Muscle of leg (tissue), 11 donors: ENCODE results near the gene KTN1. TPM values are rescaled to one million over a fixed set of nuclear protein-coding genes. Genes with fewer than 3 reads are reported as not detected.

Source experiments
- DNase-seq: peaks from one replicate; pipeline ENCODE4 v3.0.0; 2013
- H3K27ac ChIP-seq: one replicate; pipeline ENCODE4 v1.5.1; 2013; ENCODE audit warnings: mild to moderate bottlenecking, low read length, control low read depth
- H3K27me3 ChIP-seq: one replicate; pipeline ENCODE4 v1.6.1; 2013; ENCODE audit warnings: low read length; ENCODE audit not compliant: control insufficient read depth, insufficient read depth
- H3K36me3 ChIP-seq: one replicate; pipeline ENCODE4 v1.6.1; 2013; ENCODE audit warnings: low read length; ENCODE audit not compliant: control insufficient read depth, insufficient read depth
- H3K4me1 ChIP-seq: one replicate; pipeline ENCODE4 v1.6.1; 2013; ENCODE audit warnings: low read length; ENCODE audit not compliant: control insufficient read depth, insufficient read depth
- H3K4me3 ChIP-seq: one replicate; pipeline ENCODE4 v1.5.1; 2013; ENCODE audit warnings: low read length, control low read depth
- H3K9me3 ChIP-seq: replicated peaks from 2 replicates; pipeline ENCODE4 v1.6.1; 2013; ENCODE audit warnings: low read depth, low read length; ENCODE audit not compliant: control insufficient read depth
- WGBS: methylation state at CpG from one replicate; pipeline ENCODE4 v1.1.5; 2013; ENCODE audit warnings: missing lambda C conversion rate; ENCODE audit not compliant: insufficient coverage; 5-methylcytosine and 5-hydroxymethylcytosine counted together
- polyA plus RNA-seq, 8 donors: library from polyadenylated mRNA; unstranded; fragments of 120-200 nt; gene quantifications; one replicate each; pipeline versions ENCODE4 v1.2.1 to v1.2.3, GENCODE V29; 2013; ENCODE audit warnings: inconsistent platforms in 1 of 8, low replicate concordance in 1 of 8; ENCODE audit not compliant: insufficient read length in 8 of 8, insufficient read depth in 1 of 8
- total RNA-seq: library from RNA; stranded (reverse); fragments of 120-200 nt; gene quantifications from one replicate; pipeline ENCODE4 v1.2.4, GENCODE V29; 2013

Gene KTN1
- total and polyA plus RNA-seq, 9 donors, result 106 to 148 (median 141) TPM

GRCh38 chr14:55604900-55605418 lies 25.0 kb downstream of the KTN1 start:
- Histone ChIP-seq H3K4me1 (peaks cover 2% of the 10 kb centered on the region), H3K27me3 (no peaks in the 10 kb centered on the region), H3K27ac (no peak overlapping the region), H3K9me3 (no peaks in the 10 kb centered on the region), H3K36me3 (no peaks in the 10 kb centered on the region), H3K4me3 (no peak overlapping the region)
- 87% methylated on average over 3 of the region's 7 CpGs for WGBS
- no peak for DNase-seq

GRCh38 chr14:55605793-55606192 lies 25.8 kb downstream of the KTN1 start:
- H3K9me3 ChIP-seq, result no peaks in the 10 kb centered on the region
- H3K27me3 ChIP-seq, result no peaks in the 10 kb centered on the region
- peaks cover 2% of the 10 kb centered on the region for H3K4me1 ChIP-seq
- DNase-seq, result no peak
- no CpG with 5 or more reads among the region's 1 CpG for WGBS
- no peak overlapping the region for H3K4me3 ChIP-seq
- H3K36me3 ChIP-seq, result no peaks in the 10 kb centered on the region
- H3K27ac ChIP-seq, result no peak overlapping the region

GRCh38 chr14:55607386-55607785 lies 27.4 kb downstream of the KTN1 start:
- no peak overlapping the region for H3K27ac ChIP-seq
- peaks cover 5% of the 10 kb centered on the region for H3K4me1 ChIP-seq

GRCh38 chr14:55609681-55610080 lies 29.7 kb downstream of the KTN1 start:
- Histone ChIP-seq H3K4me1 (peaks cover 5% of the 10 kb centered on the region), H3K36me3 (no peaks in the 10 kb centered on the region), H3K4me3 (no peak overlapping the region), H3K27me3 (no peaks in the 10 kb centered on the region), H3K27ac (no peak overlapping the region), H3K9me3 (no peaks in the 10 kb centered on the region)
- WGBS, result no CpG with 5 or more reads among the region's 4 CpGs
- DNase-seq, result peak; percentile 13

More at GRCh38 chr14:55607386-55607785, 27.4 kb downstream of the KTN1 start:
- Histone ChIP-seq H3K4me3 (no peak overlapping the region), H3K9me3 (no peaks in the 10 kb centered on the region), H3K36me3 (no peaks in the 10 kb centered on the region), H3K27me3 (no peaks in the 10 kb centered on the region)
- no peak for DNase-seq
- 88% methylated on average over 2 of the region's 3 CpGs for WGBS

- no peaks in the 10 kb centered on the region for H3K9me3 ChIP-seq
- no peak overlapping the region for H3K27ac ChIP-seq
- no peak overlapping the region for H3K4me3 ChIP-seq
- no peaks in the 10 kb centered on the region for H3K36me3 ChIP-seq
- no peaks in the 10 kb centered on the region for H3K27me3 ChIP-seq
- no peak for DNase-seq
- H3K4me1 ChIP-seq, result peaks cover 5% of the 10 kb centered on the region
- 88% methylated on average over 5 of the region's 12 CpGs for WGBS
Observed at GRCh38 chr14:55610713-55611370, 30.8 kb downstream of the KTN1 start.

GRCh38 chr14:55611859-55612258 lies 31.9 kb downstream of the KTN1 start:
- peaks cover 5% of the 10 kb centered on the region for H3K4me1 ChIP-seq
- H3K36me3 ChIP-seq, result no peaks in the 10 kb centered on the region
- H3K9me3 ChIP-seq, result no peaks in the 10 kb centered on the region
- H3K27me3 ChIP-seq, result no peaks in the 10 kb centered on the region
- no peak overlapping the region for H3K27ac ChIP-seq
- no peak for DNase-seq
- H3K4me3 ChIP-seq, result no peak overlapping the region

- H3K4me3 ChIP-seq, result no peak overlapping the region
- peaks cover 3% of the 10 kb centered on the region for H3K4me1 ChIP-seq
- DNase-seq, result no peak
- H3K27ac ChIP-seq, result no peak overlapping the region
- WGBS, result no CpG with 5 or more reads among the region's 2 CpGs
- H3K9me3 ChIP-seq, result no peaks in the 10 kb centered on the region
- peaks cover 3% of the 10 kb centered on the region for H3K36me3 ChIP-seq
- no peaks in the 10 kb centered on the region for H3K27me3 ChIP-seq
Observed at GRCh38 chr14:55614304-55614703, 34.3 kb downstream of the KTN1 start.

- WGBS, result 88% methylated on average over 1 of the region's 1 CpG
- Histone ChIP-seq H3K27me3 (no peaks in the 10 kb centered on the region), H3K4me3 (no peak overlapping the region), H3K36me3 (peaks cover 34% of the 10 kb centered on the region), H3K4me1 (no peaks in the 10 kb centered on the region), H3K9me3 (peaks cover 6% of the 10 kb centered on the region), H3K27ac (no peak overlapping the region)
- DNase-seq, result no peak
Observed at GRCh38 chr14:55620277-55620676, 40.3 kb downstream of the KTN1 start.

- Histone ChIP-seq H3K9me3 (peaks cover 6% of the 10 kb centered on the region), H3K4me1 (no peaks in the 10 kb centered on the region), H3K4me3 (no peak overlapping the region), H3K27ac (no peak overlapping the region), H3K36me3 (peaks cover 34% of the 10 kb centered on the region), H3K27me3 (no peaks in the 10 kb centered on the region)
- WGBS, result 100% methylated on average over 2 of the region's 3 CpGs
- no peak for DNase-seq
Observed at GRCh38 chr14:55620981-55621380, 41.0 kb downstream of the KTN1 start.

- Histone ChIP-seq H3K4me1 (no peaks in the 10 kb centered on the region), H3K4me3 (no peak overlapping the region), H3K27ac (no peak overlapping the region), H3K9me3 (peaks cover 6% of the 10 kb centered on the region), H3K36me3 (peaks cover 34% of the 10 kb centered on the region), H3K27me3 (no peaks in the 10 kb centered on the region)
- WGBS, result no CpG with 5 or more reads among the region's 5 CpGs
- DNase-seq, result no peak
Observed at GRCh38 chr14:55621391-55621790, 41.4 kb downstream of the KTN1 start.

- Histone ChIP-seq H3K27me3 (no peaks in the 10 kb centered on the region), H3K36me3 (peaks cover 27% of the 10 kb centered on the region), H3K4me3 (no peak overlapping the region), H3K27ac (no peak overlapping the region), H3K9me3 (peaks cover 6% of the 10 kb centered on the region), H3K4me1 (no peaks in the 10 kb centered on the region)
- WGBS, result 86% methylated on average over 4 of the region's 4 CpGs
- DNase-seq, result no peak
Observed at GRCh38 chr14:55624913-55625312, 44.9 kb downstream of the KTN1 start.
